ENCODE data around the gene HOXB4. TPM values are rescaled to one million over a fixed set of nuclear protein-coding genes. Genes with fewer than 3 reads are reported as not detected.

Gene HOXB4
- total RNA-seq, 1 donor from 2014 or later = 6.5 TPM

GRCh38 chr17:48546137-48546923 lies 31.8 kb downstream of the HOXB4 start:
- H3K36me3 Mint-ChIP-seq (ENCODE audit: low read depth, unreplicated experiment) = peaks cover 17% of the 10 kb centered on the region
- peak overlapping the region; percentile 79 for H3K4me3 Mint-ChIP-seq (ENCODE audit: unreplicated experiment)
- peak; percentile 41 for DNase-seq (ENCODE audit: low spot score)
- peak overlapping the region; percentile 17 for H3K27ac Mint-ChIP-seq (ENCODE audit: unreplicated experiment)
- peaks cover 51% of the 10 kb centered on the region for H3K4me1 Mint-ChIP-seq (ENCODE audit: unreplicated experiment)
- TF ChIP-seq, protein P1, sequence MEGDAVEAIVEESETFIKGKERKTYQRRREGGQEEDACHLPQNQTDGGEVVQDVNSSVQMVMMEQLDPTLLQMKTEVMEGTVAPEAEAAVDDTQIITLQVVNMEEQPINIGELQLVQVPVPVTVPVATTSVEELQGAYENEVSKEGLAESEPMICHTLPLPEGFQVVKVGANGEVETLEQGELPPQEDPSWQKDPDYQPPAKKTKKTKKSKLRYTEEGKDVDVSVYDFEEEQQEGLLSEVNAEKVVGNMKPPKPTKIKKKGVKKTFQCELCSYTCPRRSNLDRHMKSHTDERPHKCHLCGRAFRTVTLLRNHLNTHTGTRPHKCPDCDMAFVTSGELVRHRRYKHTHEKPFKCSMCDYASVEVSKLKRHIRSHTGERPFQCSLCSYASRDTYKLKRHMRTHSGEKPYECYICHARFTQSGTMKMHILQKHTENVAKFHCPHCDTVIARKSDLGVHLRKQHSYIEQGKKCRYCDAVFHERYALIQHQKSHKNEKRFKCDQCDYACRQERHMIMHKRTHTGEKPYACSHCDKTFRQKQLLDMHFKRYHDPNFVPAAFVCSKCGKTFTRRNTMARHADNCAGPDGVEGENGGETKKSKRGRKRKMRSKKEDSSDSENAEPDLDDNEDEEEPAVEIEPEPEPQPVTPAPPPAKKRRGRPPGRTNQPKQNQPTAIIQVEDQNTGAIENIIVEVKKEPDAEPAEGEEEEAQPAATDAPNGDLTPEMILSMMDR (IDR thresholded peaks at IDR 0.05; ENCODE audit: unreplicated experiment) = no peak
- H3K9me3 Mint-ChIP-seq (ENCODE audit: unreplicated experiment) = no peaks in the 10 kb centered on the region
- H3K27me3 Mint-ChIP-seq (ENCODE audit: unreplicated experiment) = peaks cover 23% of the 10 kb centered on the region

DNA sequence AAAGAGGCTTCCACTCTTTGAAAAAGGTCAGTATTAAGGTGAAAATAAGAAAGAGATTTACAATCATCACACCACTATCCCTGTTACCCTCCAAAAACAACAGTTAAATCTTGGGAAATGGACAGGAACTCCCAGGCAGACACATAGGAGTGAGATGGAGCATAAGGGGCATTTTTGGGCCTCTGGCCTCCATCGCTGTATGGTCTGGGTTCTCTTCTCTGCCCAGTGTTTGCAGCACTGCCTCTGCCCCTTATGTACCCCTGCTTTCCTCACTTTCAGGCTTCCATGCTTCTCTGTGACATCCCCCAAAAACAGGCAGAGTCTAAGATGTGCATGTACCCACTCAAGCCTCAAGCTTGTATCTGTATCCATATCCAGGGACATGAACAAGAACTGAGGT lies 32.6 kb downstream of the HOXB4 start:
- H3K4me1 Mint-ChIP-seq (ENCODE audit: unreplicated experiment) = peaks cover 55% of the 10 kb centered on the region
- DNase-seq (ENCODE audit: low spot score) = no peak
- TF ChIP-seq, protein P1 (IDR thresholded peaks at IDR 0.05; ENCODE audit: unreplicated experiment) = no peak
- H3K4me3 Mint-ChIP-seq (ENCODE audit: unreplicated experiment) = peak overlapping the region; percentile 96
- H3K27ac Mint-ChIP-seq (ENCODE audit: unreplicated experiment) = peak overlapping the region; percentile 21
- H3K36me3 Mint-ChIP-seq (ENCODE audit: low read depth, unreplicated experiment) = peaks cover 17% of the 10 kb centered on the region
- peaks cover 27% of the 10 kb centered on the region for H3K27me3 Mint-ChIP-seq (ENCODE audit: unreplicated experiment)
- H3K9me3 Mint-ChIP-seq (ENCODE audit: unreplicated experiment) = no peaks in the 10 kb centered on the region

GRCh38 chr17:48545022-48545375 lies 33.2 kb downstream of the HOXB4 start, which contains the start of gene HOXB2:
Gene HOXB2 (minus strand): TSS chr17:48545109. CDS start chr17:48544911, 198 bp downstream.
- H3K9me3 Mint-ChIP-seq (ENCODE audit: unreplicated experiment) = no peaks in the 10 kb centered on the region
- peak within 1 kb of the TSS; percentile 96 for H3K4me3 Mint-ChIP-seq (ENCODE audit: unreplicated experiment)
- H3K27ac Mint-ChIP-seq (ENCODE audit: unreplicated experiment) = peak within 1 kb of the TSS; percentile 79
- TF ChIP-seq, protein P1 (IDR thresholded peaks at IDR 0.05; ENCODE audit: unreplicated experiment) = no peak
- peaks cover 15% of the 10 kb centered on the region for H3K36me3 Mint-ChIP-seq (ENCODE audit: low read depth, unreplicated experiment)
- peaks cover 55% of the 10 kb centered on the region for H3K4me1 Mint-ChIP-seq (ENCODE audit: unreplicated experiment)
- no peak for DNase-seq (ENCODE audit: low spot score)
- H3K27me3 Mint-ChIP-seq (ENCODE audit: unreplicated experiment) = peaks cover 26% of the 10 kb centered on the region

- Mint-ChIP-seq H3K4me1 (ENCODE audit: unreplicated experiment) (peaks cover 55% of the 10 kb centered on the region), H3K27ac (ENCODE audit: unreplicated experiment) (peak overlapping the region; percentile 79), H3K4me3 (ENCODE audit: unreplicated experiment) (peak overlapping the region; percentile 96), H3K36me3 (ENCODE audit: low read depth, unreplicated experiment) (peaks cover 10% of the 10 kb centered on the region), H3K27me3 (ENCODE audit: unreplicated experiment) (peaks cover 23% of the 10 kb centered on the region), H3K9me3 (ENCODE audit: unreplicated experiment) (no peaks in the 10 kb centered on the region)
- DNase-seq (ENCODE audit: low spot score) = peak; percentile 45
- TF ChIP-seq, protein P1 (IDR thresholded peaks at IDR 0.05; ENCODE audit: unreplicated experiment) = no peak
Measured at GRCh38 chr17:48544349-48545021, 33.7 kb downstream of the HOXB4 start.

Data from endothelial cell (in vitro differentiated cells).